ENCODE measurements around the gene GNB1. TPM values are rescaled to one million over a fixed set of nuclear protein-coding genes. Genes with fewer than 3 reads are reported as not detected.
A peak's percentile ranks its signal among the peaks of the same experiment; 100 is the strongest.
"Not testable (repeated sequence)": the region's sequence is repeated elsewhere in the genome, so short reads cannot be mapped to it uniquely, and the experiment has no call there.

GNB1 gene
- total and polyA plus RNA-seq, 9 of the 15 experiments (the other 6 are each of a cell fraction or from before 2014, with no cell fraction given) = 34.3 to 388 (median 114) TPM

- H3K27me3 ChIP-seq (ENCODE audit: control insufficient read depth in 2 of 2, insufficient read depth in 2 of 2, low read length in 2 of 2); H3K4me1 ChIP-seq (replicated peaks in 1 of 2; ENCODE audit: control insufficient read depth in 2 of 2, insufficient read depth in 2 of 2, low read length in 2 of 2); H3K79me2 ChIP-seq (ENCODE audit: control insufficient read depth, insufficient read depth, low read length); H3K36me3 ChIP-seq (ENCODE audit: control insufficient read depth, insufficient read depth, low read length); BruUV-seq (replicated peaks); DNase-seq (ENCODE audit: extremely low read depth in 1 of 4, low spot score in 3 of 4); H3K9me1 ChIP-seq (ENCODE audit: control insufficient read depth, insufficient read depth, low read length); CTCF ChIA-PET (ENCODE audit: low intra/inter-chr PET ratio); H3K4me2 ChIP-seq (ENCODE audit: insufficient read depth, low read length); H3K9ac ChIP-seq (ENCODE audit: insufficient read depth in 1 of 2, low read depth in 2 of 2, low read length in 2 of 2); H4K20me1 ChIP-seq (replicated peaks; ENCODE audit: control insufficient read depth, insufficient read depth, low read length); ATAC-seq; FAIRE-seq; H3K9me3 ChIP-seq (replicated peaks; ENCODE audit: control insufficient read depth, insufficient read depth, low read depth, low read length); H2AFZ ChIP-seq (ENCODE audit: low read depth, low read length); H3K27ac ChIP-seq (ENCODE audit: extremely low read depth, low read depth, low read length); H3K4me3 ChIP-seq; intact Hi-C loops (cut with micrococcal nuclease); POLR2A ChIA-PET: not testable (repeated sequence)
- in situ Hi-C loops (cut with MboI) = loop anchor here (5.0 kb wide), 1 partner anchor 54 kb away; no protein-coding TSS in a partner anchor
- 88% methylated on average over 8 of the region's 12 CpGs for WGBS (ENCODE audit: insufficient coverage, low coverage, missing lambda C conversion rate)
- TF ChIP-seq EGR1 (conservative IDR thresholded peaks at IDR 0.05) = 0 out of 2 replicates have a peak, but pooled peaks have one; percentile 10
Observed at GRCh38 chr1:1741013-1741412, 149.9 kb downstream of the GNB1 start.

- intact Hi-C loops (cut with micrococcal nuclease); FAIRE-seq; ATAC-seq: not testable (repeated sequence)
Observed at GRCh38 chr1:1738799-1739337, 152.0 kb downstream of the GNB1 start.

GRCh38 chr1:1737675-1738590, 153.0 kb downstream of the GNB1 start:
- WGBS (ENCODE audit: insufficient coverage, low coverage, missing lambda C conversion rate) = 98% methylated on average over 20 of the region's 44 CpGs
- H2AFZ ChIP-seq (ENCODE audit: low read depth, low read length); H3K4me1 ChIP-seq (replicated peaks in 1 of 2; ENCODE audit: control insufficient read depth in 2 of 2, insufficient read depth in 2 of 2, low read length in 2 of 2); H3K27me3 ChIP-seq (ENCODE audit: control insufficient read depth in 2 of 2, insufficient read depth in 2 of 2, low read length in 2 of 2); H3K9ac ChIP-seq (ENCODE audit: insufficient read depth in 1 of 2, low read depth in 2 of 2, low read length in 2 of 2); CTCF ChIA-PET (ENCODE audit: low intra/inter-chr PET ratio); H3K27ac ChIP-seq (ENCODE audit: extremely low read depth, low read depth, low read length); H4K20me1 ChIP-seq (replicated peaks; ENCODE audit: control insufficient read depth, insufficient read depth, low read length); ATAC-seq; BruUV-seq (replicated peaks); H3K9me1 ChIP-seq (ENCODE audit: control insufficient read depth, insufficient read depth, low read length); H3K4me2 ChIP-seq (ENCODE audit: insufficient read depth, low read length); H3K9me3 ChIP-seq (replicated peaks; ENCODE audit: control insufficient read depth, insufficient read depth, low read depth, low read length); intact Hi-C loops (cut with micrococcal nuclease); DNase-seq (ENCODE audit: extremely low read depth in 1 of 4, low spot score in 3 of 4); POLR2A ChIA-PET; FAIRE-seq; in situ Hi-C loops (cut with MboI); H3K4me3 ChIP-seq; H3K79me2 ChIP-seq (ENCODE audit: control insufficient read depth, insufficient read depth, low read length): not testable (repeated sequence)
- peaks cover 15% of the 10 kb centered on the region; the same call in 2 of the 3 replicates for H3K36me3 ChIP-seq (ENCODE audit: control insufficient read depth, insufficient read depth, low read length)

More at GRCh38 chr1:1738799-1739337, 152.0 kb downstream of the GNB1 start:
- H4K20me1 ChIP-seq (replicated peaks; ENCODE audit: control insufficient read depth, insufficient read depth, low read length); H2AFZ ChIP-seq (ENCODE audit: low read depth, low read length); H3K9me3 ChIP-seq (replicated peaks; ENCODE audit: control insufficient read depth, insufficient read depth, low read depth, low read length); POLR2A ChIA-PET; DNase-seq (ENCODE audit: extremely low read depth in 1 of 4, low spot score in 3 of 4); H3K27ac ChIP-seq (ENCODE audit: extremely low read depth, low read depth, low read length); CTCF ChIA-PET (ENCODE audit: low intra/inter-chr PET ratio); H3K79me2 ChIP-seq (ENCODE audit: control insufficient read depth, insufficient read depth, low read length); H3K4me1 ChIP-seq (replicated peaks in 1 of 2; ENCODE audit: control insufficient read depth in 2 of 2, insufficient read depth in 2 of 2, low read length in 2 of 2); H3K27me3 ChIP-seq (ENCODE audit: control insufficient read depth in 2 of 2, insufficient read depth in 2 of 2, low read length in 2 of 2); H3K9me1 ChIP-seq (ENCODE audit: control insufficient read depth, insufficient read depth, low read length); H3K4me2 ChIP-seq (ENCODE audit: insufficient read depth, low read length); in situ Hi-C loops (cut with MboI); BruUV-seq (replicated peaks); H3K4me3 ChIP-seq; H3K9ac ChIP-seq (ENCODE audit: insufficient read depth in 1 of 2, low read depth in 2 of 2, low read length in 2 of 2): not testable (repeated sequence)
- H3K36me3 ChIP-seq (ENCODE audit: control insufficient read depth, insufficient read depth, low read length) = peaks cover 13% of the 10 kb centered on the region; the same call in 2 of the 3 replicates
- WGBS (ENCODE audit: insufficient coverage, low coverage, missing lambda C conversion rate) = 83% methylated on average over 1 of the region's 22 CpGs
